Ovary (tissue), 9 donors: ENCODE data around the gene SLX4. TPM values are rescaled to one million over a fixed set of nuclear protein-coding genes. Genes with fewer than 3 reads are reported as not detected.

ENCODE experiments used
- DNase-seq, 5 donors: peaks; one replicate each; pipeline ENCODE4 v3.0.0-alpha.2; 2019 to 2020
- H3K27ac ChIP-seq, 2 donors: fragments of 200-600 bp; one replicate each; pipeline versions ENCODE4 v1.5.1 to v1.8.0; 2019 to 2022
- H3K27me3 ChIP-seq: fragments of 200-600 bp; one replicate; pipeline ENCODE4 v1.8.0; 2022
- H3K36me3 ChIP-seq: fragments of 200-600 bp; sonication (generic); one replicate; pipeline ENCODE4 v1.5.1; 2019
- H3K4me1 ChIP-seq: one replicate; pipeline ENCODE4 v1.8.1; 2013; ENCODE audit warnings: mild to moderate bottlenecking, moderate library complexity; ENCODE audit not compliant: insufficient read depth
- H3K4me3 ChIP-seq: fragments of 200-600 bp; sonication (generic); one replicate; pipeline ENCODE4 v1.5.1; 2017
- H3K9me3 ChIP-seq, 2 donors: fragments of 200-600 bp in 1 of 2; sonication (generic) in 1 of 2; one replicate each; pipeline versions ENCODE4 v1.5.1 to v1.8.1; 2013 to 2019; ENCODE audit warnings: mild to moderate bottlenecking in 1 of 2, moderate library complexity in 1 of 2
- EP300 ChIP-seq: sonication (generic); formaldehyde crosslinking; IDR thresholded peaks from one replicate; pipeline ENCODE4 v1.6.1; 2017; ENCODE audit warnings: antibody characterized with exemption
- POLR2A ChIP-seq: fragments of 450-650 bp; IDR thresholded peaks from one replicate; pipeline ENCODE4 v1.6.1; 2017; ENCODE audit warnings: antibody characterized with exemption, mild to moderate bottlenecking, moderate library complexity
- WGBS, 3 donors: extraction: QIAGEN DNeasy Blood & Tissue Kit in 1 of 3; methylation state at CpG; one replicate each; pipeline versions ENCODE4 v1.1.5 to v1.1.7; 2013 to 2017; 5-methylcytosine and 5-hydroxymethylcytosine counted together
- intact Hi-C, 4 donors: fragments of 100-400 bp; cut with DNase I; formaldehyde crosslinking; loops; one replicate each; pipeline versions ENCODE4 v1.11.0 to v1.15.1; 2022 to 2023
- polyA plus RNA-seq, 2 donors: library from polyadenylated mRNA; stranded (reverse); fragments of 200-250 nt in 1 of 2; fragments of 350-450 nt in 1 of 2; fragmentation: Illumina TruSeq in 1 of 2; extraction: RNeasy Lipid Tissue Mini Kit (QIAGEN cat#74804) in 1 of 2; gene quantifications; one replicate each; pipeline ENCODE4 v1.2.3, GENCODE V29; 2013 to 2014
- total RNA-seq, 7 donors: library from RNA; depleted of rRNA in 2 of 7; stranded (reverse); fragments of >200 nt in 2 of 7; fragmentation: NEBNext Ultra II Directional in 3 of 7; extraction: Animal tissue kit (Norgen Biotek cat#: 25700) in 3 of 7; gene quantifications; one replicate each; pipeline versions ENCODE4 v1.1.0 to v1.2.4, GENCODE V29; 2016 to 2023
- TF ChIP-seq, protein P1 (sequence below), 3 donors: fragments of 450-650 bp in 2 of 3; fragments of 200-600 bp in 1 of 3; IDR thresholded peaks; one replicate each; pipeline versions ENCODE4 v1.5.1 to v1.8.0; 2016 to 2022; ENCODE audit warnings: antibody characterized with exemption in 3 of 3, mild to moderate bottlenecking in 1 of 3
- donor health status: DM: no; HTN: no; CAD: no; lungs with moderate emphysema.
- donor health status: DM: no; HTN: no; CAD: no.
- donor health status: Bipolar disorder and iron deficiency.
- donor health status: DM: yes; HTN: yes; CAD: no.
- donor health status: DM: no; HTN: no; CAD: no.
- donor health status: DM: yes; HTN: yes; CAD: no.

Gene SLX4
- total and polyA plus RNA-seq, 9 donors, result 1.7 to 4.9 (median 3.2) TPM

DNA sequence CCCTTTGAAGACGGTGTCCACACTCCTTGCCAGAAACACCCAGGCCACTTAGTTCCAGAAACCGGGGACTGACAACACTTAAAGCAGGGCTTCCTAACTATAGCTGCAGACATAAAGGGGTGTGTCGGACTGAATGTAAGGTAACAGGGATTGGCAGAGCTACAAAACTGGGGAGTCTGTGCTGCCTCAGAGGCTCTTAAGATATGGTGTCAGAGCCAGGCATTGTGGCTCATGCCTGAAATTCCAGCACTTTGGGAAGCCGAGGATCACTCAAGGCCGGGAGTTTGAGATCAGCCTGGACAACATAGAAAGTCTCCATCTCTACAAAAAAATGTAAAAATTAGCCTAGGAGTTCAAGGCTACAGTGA, 20.0 kb downstream of the SLX4 start:
- H3K4me1 ChIP-seq, result no peaks in the 10 kb centered on the region
- H3K27me3 ChIP-seq, result no peaks in the 10 kb centered on the region
- H3K27ac ChIP-seq, result no peak overlapping the region
- intact Hi-C loops, result loop anchor here in 1 of 4 donors (10.0 kb wide), 1 partner anchor 187 kb away; the partner anchor contains the start of genes ZNF174 and ZSCAN32
- TF ChIP-seq, protein P1, sequence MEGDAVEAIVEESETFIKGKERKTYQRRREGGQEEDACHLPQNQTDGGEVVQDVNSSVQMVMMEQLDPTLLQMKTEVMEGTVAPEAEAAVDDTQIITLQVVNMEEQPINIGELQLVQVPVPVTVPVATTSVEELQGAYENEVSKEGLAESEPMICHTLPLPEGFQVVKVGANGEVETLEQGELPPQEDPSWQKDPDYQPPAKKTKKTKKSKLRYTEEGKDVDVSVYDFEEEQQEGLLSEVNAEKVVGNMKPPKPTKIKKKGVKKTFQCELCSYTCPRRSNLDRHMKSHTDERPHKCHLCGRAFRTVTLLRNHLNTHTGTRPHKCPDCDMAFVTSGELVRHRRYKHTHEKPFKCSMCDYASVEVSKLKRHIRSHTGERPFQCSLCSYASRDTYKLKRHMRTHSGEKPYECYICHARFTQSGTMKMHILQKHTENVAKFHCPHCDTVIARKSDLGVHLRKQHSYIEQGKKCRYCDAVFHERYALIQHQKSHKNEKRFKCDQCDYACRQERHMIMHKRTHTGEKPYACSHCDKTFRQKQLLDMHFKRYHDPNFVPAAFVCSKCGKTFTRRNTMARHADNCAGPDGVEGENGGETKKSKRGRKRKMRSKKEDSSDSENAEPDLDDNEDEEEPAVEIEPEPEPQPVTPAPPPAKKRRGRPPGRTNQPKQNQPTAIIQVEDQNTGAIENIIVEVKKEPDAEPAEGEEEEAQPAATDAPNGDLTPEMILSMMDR (IDR thresholded peaks at IDR 0.05), result no peak
- TF ChIP-seq POLR2A (no peak), EP300 (no peak)
- H3K36me3 ChIP-seq, result no peaks in the 10 kb centered on the region
- H3K4me3 ChIP-seq, result no peak overlapping the region
- no peaks in the 10 kb centered on the region for H3K9me3 ChIP-seq
- 60 to 71% (median 62%) methylated on average over 5 of the region's 5 CpGs for WGBS, 3 donors
- no peak for DNase-seq

GRCh38 chr16:3590736-3591435, 20.5 kb downstream of the SLX4 start:
- DNase-seq, result no peak
- Histone ChIP-seq H3K4me3 (no peak overlapping the region), H3K9me3 (no peaks in the 10 kb centered on the region), H3K27me3 (no peaks in the 10 kb centered on the region), H3K27ac (no peak overlapping the region), H3K36me3 (no peaks in the 10 kb centered on the region), H3K4me1 (no peaks in the 10 kb centered on the region)
- 90 to 93% (median 93%) methylated on average over 27 of the region's 27 CpGs for WGBS, 3 donors
- intact Hi-C loops, result loop anchor here in 1 of 4 donors (10.0 kb wide), 1 partner anchor 186 kb away; the partner anchor contains the start of genes ZNF174 and ZSCAN32
- TF ChIP-seq POLR2A (no peak), EP300 (no peak)
- TF ChIP-seq, protein P1 (IDR thresholded peaks at IDR 0.05), result no peak

DNA sequence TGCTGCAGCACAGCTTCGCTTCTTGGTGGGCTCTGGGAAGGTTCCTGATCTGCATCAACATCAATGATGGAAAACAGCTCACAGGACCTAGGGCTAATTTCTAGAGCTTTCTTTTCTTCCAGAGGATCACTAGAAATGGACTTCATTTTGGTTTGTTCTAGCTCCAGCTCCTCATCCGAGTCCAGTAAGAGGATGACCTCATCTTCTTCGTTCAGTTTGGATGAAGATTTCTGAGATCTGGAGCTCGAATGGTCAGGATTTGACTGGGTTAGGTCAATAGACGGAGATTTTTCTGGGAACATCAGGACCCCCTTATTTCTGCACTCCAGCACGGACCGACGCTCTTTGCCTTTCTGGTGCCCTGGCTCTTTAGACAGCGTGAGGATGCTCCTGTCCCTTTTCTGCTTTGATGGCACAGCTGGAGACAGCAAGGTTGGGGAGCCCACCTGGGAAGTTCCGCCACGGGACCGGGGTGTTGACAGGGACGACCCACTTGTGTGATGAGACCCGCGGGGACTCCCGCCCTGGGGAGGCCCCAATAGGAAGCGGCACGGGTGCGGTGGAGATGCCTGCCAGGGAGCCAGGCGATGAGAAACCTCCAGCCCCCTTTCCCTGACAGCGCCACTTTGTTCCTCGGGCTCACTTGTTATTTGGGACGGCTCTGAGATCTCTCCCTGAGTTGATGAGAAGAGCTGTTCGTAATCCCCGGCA, 21.3 kb downstream of the SLX4 start:
- no peak overlapping the region for H3K4me3 ChIP-seq
- no peaks in the 10 kb centered on the region for H3K9me3 ChIP-seq
- H3K27me3 ChIP-seq, result no peaks in the 10 kb centered on the region
- 93 to 94% (median 93%) methylated on average over 25 of the region's 25 CpGs for WGBS, 3 donors
- TF ChIP-seq, protein P1 (IDR thresholded peaks at IDR 0.05), result no peak
- TF ChIP-seq EP300 (no peak), POLR2A (no peak)
- intact Hi-C loops, result loop anchor here in 1 of 4 donors (10.0 kb wide), 1 partner anchor 185 kb away; the partner anchor contains the start of genes ZNF174 and ZSCAN32
- H3K4me1 ChIP-seq, result no peaks in the 10 kb centered on the region
- no peaks in the 10 kb centered on the region for H3K36me3 ChIP-seq
- DNase-seq, result no peak
- H3K27ac ChIP-seq, result no peak overlapping the region

- WGBS, 3 donors, result 90 to 92% (median 90%) methylated on average over 27 of the region's 27 CpGs
- TF ChIP-seq, protein P1 (IDR thresholded peaks at IDR 0.05), result no peak
- TF ChIP-seq EP300 (no peak), POLR2A (no peak)
- Histone ChIP-seq H3K36me3 (no peaks in the 10 kb centered on the region), H3K27ac (no peak overlapping the region), H3K4me1 (no peaks in the 10 kb centered on the region), H3K9me3 (no peaks in the 10 kb centered on the region), H3K27me3 (no peaks in the 10 kb centered on the region), H3K4me3 (no peak overlapping the region)
- intact Hi-C loops, result no loop called here
- no peak for DNase-seq
Measured at GRCh38 chr16:3589441-3589921, 21.9 kb downstream of the SLX4 start.
